SK-N-SH treated with all-trans-retinoic acid at 6 μM for 48 hours (cell line): ENCODE data around the gene ASAP2.

Experiments used
- ARNTL ChIP-seq: fragments of 450-650 bp; formaldehyde crosslinking; IDR thresholded peaks from 2 replicates; pipeline ENCODE4 v1.5.0; 2020; ENCODE audit warnings: low read depth, mild to moderate bottlenecking, moderate library complexity, borderline replicate concordance
- CSRNP3 ChIP-seq: fragments of 250-450 bp; sonication (Bioruptor Pico); IDR thresholded peaks from 2 replicates; pipeline ENCODE4 v1.5.1; 2021; ENCODE audit warnings: mild to moderate bottlenecking, moderate library complexity
- PPARA ChIP-seq: fragments of 250-450 bp; sonication (Bioruptor Pico); IDR thresholded peaks from 2 replicates; pipeline ENCODE4 v1.5.0; 2020; ENCODE audit warnings: mild to moderate bottlenecking, borderline replicate concordance
- RARB ChIP-seq: fragments of 250-450 bp; sonication (Bioruptor Pico); IDR thresholded peaks from 2 replicates; pipeline ENCODE4 v1.8.0; 2021; ENCODE audit warnings: mild to moderate bottlenecking, moderate library complexity
- TCF4 ChIP-seq: fragments of 250-450 bp; sonication (Bioruptor Pico); IDR thresholded peaks from 2 replicates; pipeline ENCODE4 v1.8.0; 2021; ENCODE audit warnings: mild to moderate bottlenecking, moderate library complexity, borderline replicate concordance
- ZFP3 ChIP-seq: fragments of 250-450 bp; sonication (Bioruptor Pico); IDR thresholded peaks from 2 replicates; pipeline ENCODE4 v1.5.0; 2020; ENCODE audit warnings: mild to moderate bottlenecking, moderate library complexity
- ZNF565 ChIP-seq: fragments of 450-650 bp; formaldehyde crosslinking; conservative IDR thresholded peaks from 2 replicates; pipeline ENCODE4 v1.5.0; 2020; ENCODE audit warnings: low read depth, mild to moderate bottlenecking, moderate library complexity
- TF ChIP-seq, protein P1 (sequence below): fragments of 250-450 bp; sonication (Bioruptor Pico); IDR thresholded peaks from 2 replicates; pipeline ENCODE4 v1.8.0; 2020; ENCODE audit warnings: mild to moderate bottlenecking, moderate library complexity, borderline replicate concordance

- TF ChIP-seq ZFP3 (CRISPR knock-in tag) = no peak
- no peak for TF ChIP-seq TCF4 (CRISPR knock-in tag)
- TF ChIP-seq ARNTL (CRISPR knock-in tag) = no peak
- no peak for TF ChIP-seq PPARA (CRISPR knock-in tag)
- TF ChIP-seq ZNF565 = no peak
- TF ChIP-seq RARB (CRISPR knock-in tag) = no peak
- no peak for TF ChIP-seq CSRNP3 (CRISPR knock-in tag)
- TF ChIP-seq, protein P1, sequence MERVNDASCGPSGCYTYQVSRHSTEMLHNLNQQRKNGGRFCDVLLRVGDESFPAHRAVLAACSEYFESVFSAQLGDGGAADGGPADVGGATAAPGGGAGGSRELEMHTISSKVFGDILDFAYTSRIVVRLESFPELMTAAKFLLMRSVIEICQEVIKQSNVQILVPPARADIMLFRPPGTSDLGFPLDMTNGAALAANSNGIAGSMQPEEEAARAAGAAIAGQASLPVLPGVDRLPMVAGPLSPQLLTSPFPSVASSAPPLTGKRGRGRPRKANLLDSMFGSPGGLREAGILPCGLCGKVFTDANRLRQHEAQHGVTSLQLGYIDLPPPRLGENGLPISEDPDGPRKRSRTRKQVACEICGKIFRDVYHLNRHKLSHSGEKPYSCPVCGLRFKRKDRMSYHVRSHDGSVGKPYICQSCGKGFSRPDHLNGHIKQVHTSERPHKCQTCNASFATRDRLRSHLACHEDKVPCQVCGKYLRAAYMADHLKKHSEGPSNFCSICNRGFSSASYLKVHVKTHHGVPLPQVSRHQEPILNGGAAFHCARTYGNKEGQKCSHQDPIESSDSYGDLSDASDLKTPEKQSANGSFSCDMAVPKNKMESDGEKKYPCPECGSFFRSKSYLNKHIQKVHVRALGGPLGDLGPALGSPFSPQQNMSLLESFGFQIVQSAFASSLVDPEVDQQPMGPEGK (CRISPR knock-in tag) = no peak
Observed at GRCh38 chr2:9412781-9413180, 206.2 kb downstream of the ASAP2 start.
